Measurements from ENCODE around the gene MBOAT2.

The MBOAT2 gene

DNA sequence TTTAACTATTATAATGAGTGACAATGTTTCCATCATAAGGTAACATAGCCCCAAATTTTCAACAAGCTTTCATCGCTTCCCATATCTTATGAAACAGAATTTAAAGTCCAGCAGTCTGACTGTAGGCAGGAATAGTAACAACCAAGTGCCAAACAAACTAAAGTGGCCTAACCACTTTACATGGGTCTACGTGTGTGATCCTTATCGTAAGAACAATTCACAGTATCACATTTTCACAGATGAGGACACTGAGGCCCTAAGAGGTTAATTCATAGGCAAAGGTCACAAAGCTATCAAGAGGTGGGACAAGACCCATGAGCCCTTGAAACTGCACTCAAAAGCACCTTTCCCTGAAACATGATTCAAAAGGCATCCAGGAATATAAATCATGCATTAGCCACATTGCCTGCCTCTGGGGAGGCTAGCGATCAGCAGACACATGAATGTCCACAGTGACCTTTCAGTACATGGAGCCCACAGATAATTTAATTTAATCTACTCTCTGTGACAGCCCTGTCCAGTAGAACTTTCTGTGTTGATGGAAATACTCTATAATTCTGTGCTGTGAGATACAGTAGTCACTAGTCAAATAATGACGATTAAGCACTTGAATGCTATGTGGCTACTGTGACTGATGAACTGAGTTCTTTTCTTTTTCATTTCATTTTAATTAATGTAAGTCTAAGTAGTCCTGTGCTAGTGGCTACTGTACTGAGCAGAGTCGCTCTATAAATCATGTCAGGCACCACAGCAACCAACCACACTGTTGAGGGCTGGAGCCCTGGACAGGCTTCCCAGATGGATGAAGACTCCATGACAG is 196.4 kb downstream of the MBOAT2 start:
- no peak for DNase-seq

DNA sequence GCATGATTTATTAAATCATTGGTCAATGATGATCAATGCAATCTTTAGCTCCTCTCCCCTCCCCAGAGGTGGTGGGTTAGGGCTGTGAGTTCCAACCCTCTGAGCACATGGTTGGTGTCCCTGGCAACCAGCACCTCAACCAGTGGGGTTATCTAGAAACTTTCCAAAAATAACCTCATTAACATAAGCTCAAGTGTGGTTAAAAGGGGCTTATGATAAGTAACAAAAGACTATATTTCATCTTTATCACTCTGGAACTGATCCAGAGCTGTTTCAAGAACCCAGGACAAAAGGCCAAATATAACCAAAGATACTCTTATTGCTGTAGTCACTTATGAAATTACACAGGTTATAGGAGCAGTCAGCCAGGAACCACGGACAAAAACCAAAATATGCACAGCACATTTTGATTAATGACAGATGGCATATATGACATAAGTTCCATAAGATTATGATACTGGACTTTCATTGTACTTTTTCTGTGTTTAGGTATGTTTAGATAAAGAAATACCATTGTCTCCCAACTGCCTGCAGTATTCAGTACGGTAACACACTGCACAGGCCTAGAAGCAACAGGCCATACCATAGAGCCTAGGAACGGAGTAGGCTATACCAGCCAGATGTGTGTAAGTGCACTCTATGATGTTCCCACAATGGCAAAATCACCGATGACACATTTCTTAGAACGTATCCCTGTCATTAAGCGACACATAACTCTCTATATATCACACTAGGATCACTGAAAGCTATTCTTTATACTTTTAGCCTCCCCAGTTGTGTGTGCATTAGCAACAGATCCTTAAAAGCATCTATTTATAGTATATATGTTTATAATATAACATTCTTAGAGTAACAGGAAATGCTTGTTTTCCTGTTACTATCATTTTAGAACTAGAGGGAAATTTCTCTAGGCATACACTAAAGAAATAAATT is 197.9 kb downstream of the MBOAT2 start:
- DNase-seq, result no peak

DNA sequence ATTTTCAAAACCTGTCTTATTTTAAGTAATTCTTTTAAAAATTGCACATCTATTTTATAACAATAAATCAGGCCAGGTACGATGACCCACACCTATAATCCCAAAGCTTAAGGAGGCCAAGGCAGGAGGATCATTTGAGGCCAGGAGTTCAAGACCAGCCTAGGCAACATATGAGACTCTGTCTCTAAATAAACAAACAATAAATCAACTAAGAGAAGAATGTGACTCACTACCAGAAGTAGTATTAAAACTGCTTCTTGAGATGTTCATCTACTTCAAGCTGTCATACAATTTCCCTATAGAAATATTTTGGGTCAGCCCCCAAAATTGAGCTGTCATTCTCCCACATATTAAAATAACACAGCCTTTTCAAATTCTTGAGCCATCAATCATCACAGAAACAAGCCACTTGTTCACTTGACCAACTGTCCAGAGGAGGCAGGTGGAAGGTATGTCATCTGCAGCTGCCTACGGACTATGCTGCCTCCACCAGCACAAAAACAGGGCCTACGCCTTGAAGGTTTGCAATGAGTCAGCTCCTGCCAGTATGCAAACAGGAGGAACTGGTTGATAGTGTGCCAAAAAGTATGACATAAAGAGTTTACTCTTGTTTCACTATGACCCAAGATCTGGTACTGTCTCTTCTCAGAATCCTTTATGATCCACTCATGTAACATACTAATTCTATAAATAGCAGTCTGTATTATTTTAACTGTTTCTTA is 199.7 kb downstream of the MBOAT2 start:
- DNase-seq, result no peak

DNA sequence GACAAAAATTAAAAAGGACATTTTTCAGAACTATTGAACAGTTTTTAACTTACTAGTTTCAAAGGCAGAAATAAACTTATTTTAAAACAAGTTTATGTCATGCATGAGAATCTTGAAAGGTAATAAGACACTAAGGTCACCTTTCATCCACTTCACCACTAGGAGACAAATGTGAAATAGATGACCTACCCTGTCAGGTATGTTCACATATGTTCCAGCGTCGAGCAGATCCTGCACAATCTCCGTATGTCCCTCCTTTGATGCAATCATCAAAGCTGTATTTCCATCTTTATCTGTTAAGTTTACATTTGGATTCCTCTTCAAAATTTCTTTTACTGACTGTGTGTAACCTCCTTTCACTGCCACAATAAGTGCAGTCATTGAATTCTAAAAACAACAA is 200.7 kb downstream of the MBOAT2 start:
- no peak for DNase-seq
